Hepatocyte (in vitro differentiated cells): ENCODE results near the gene STAM. TPM values are rescaled to one million over a fixed set of nuclear protein-coding genes. Genes with fewer than 3 reads are reported as not detected.
"Not testable (repeated sequence)": the region's sequence is repeated elsewhere in the genome, so short reads cannot be mapped to it uniquely, and the experiment has no call there.

Experiments used
- DNase-seq: peaks from one replicate; pipeline ENCODE4 v3.0.0-alpha.2; 2016; ENCODE audit warnings: low spot score
- H2AFZ ChIP-seq: fragments of 200-600 bp; sonication (generic); 2 replicates; pipeline ENCODE4 v1.6.0; 2016; ENCODE audit warnings: antibody characterized with exemption, mild to moderate bottlenecking
- H3K27ac ChIP-seq: fragments of 200-600 bp; sonication (generic); 2 replicates; pipeline ENCODE4 v1.5.1; 2016; ENCODE audit warnings: mild to moderate bottlenecking
- H3K27me3 ChIP-seq: fragments of 200-600 bp; sonication (generic); 2 replicates; pipeline ENCODE4 v1.6.1; 2016
- H3K36me3 ChIP-seq: fragments of 200-600 bp; sonication (generic); replicated peaks from 2 replicates; pipeline ENCODE4 v1.5.1; 2016; ENCODE audit warnings: low read depth; ENCODE audit not compliant: insufficient read depth
- H3K4me1 ChIP-seq: fragments of 200-600 bp; sonication (generic); 2 replicates; pipeline ENCODE4 v1.5.1; 2016; ENCODE audit warnings: mild to moderate bottlenecking, moderate library complexity; ENCODE audit not compliant: insufficient read depth
- H3K4me2 ChIP-seq: fragments of 200-600 bp; sonication (generic); 2 replicates; pipeline ENCODE4 v1.6.0; 2016
- H3K4me3 ChIP-seq: fragments of 200-600 bp; sonication (generic); 2 replicates; pipeline ENCODE4 v1.5.1; 2016; ENCODE audit warnings: mild to moderate bottlenecking
- H3K79me2 ChIP-seq: fragments of 200-600 bp; sonication (generic); 2 replicates; pipeline ENCODE4 v1.6.0; 2017; ENCODE audit warnings: mild to moderate bottlenecking
- H3K9me2 ChIP-seq: fragments of 200-600 bp; sonication (generic); replicated peaks from 2 replicates; pipeline ENCODE4 v1.6.0; 2017; ENCODE audit warnings: mild to moderate bottlenecking; ENCODE audit not compliant: insufficient read depth
- H3K9me3 ChIP-seq: fragments of 200-600 bp; sonication (generic); 2 replicates; pipeline ENCODE4 v1.5.1; 2016; ENCODE audit warnings: low read depth, mild to moderate bottlenecking
- H4K20me1 ChIP-seq: fragments of 200-600 bp; sonication (generic); 2 replicates; pipeline ENCODE4 v1.6.0; 2016; ENCODE audit warnings: mild to moderate bottlenecking; ENCODE audit not compliant: insufficient read depth, poor library complexity, severe bottlenecking
- EZH2 ChIP-seq: fragments of 200-600 bp; sonication (generic); IDR thresholded peaks from 2 replicates; pipeline ENCODE4 v1.6.1; 2016; ENCODE audit warnings: antibody characterized with exemption, mild to moderate bottlenecking, borderline replicate concordance
- EZH2phosphoT487 ChIP-seq: fragments of 200-600 bp; sonication (generic); IDR thresholded peaks from one replicate; pipeline ENCODE4 v1.6.1; 2018; ENCODE audit warnings: antibody characterized with exemption, mild to moderate bottlenecking, low read depth, moderate library complexity; ENCODE audit not compliant: unreplicated experiment, severe bottlenecking
- WGBS: methylation state at CpG from one replicate; pipeline ENCODE4 v1.1.6; 2016; ENCODE audit warnings: low lambda C conversion rate; ENCODE audit errors: missing lambda C conversion rate; 5-methylcytosine and 5-hydroxymethylcytosine counted together
- polyA plus RNA-seq: library from polyadenylated mRNA; unstranded; fragments of >200 nt; fragmentation: Nextera tagmentation; extraction: Ambion mirVana; gene quantifications from 2 replicates; pipeline ENCODE4 v1.2.1, GENCODE V29; 2016
- total RNA-seq: library from RNA; depleted of rRNA; stranded (reverse); fragments of >200 nt; gene quantifications from 2 replicates; pipeline ENCODE4 v1.2.3, GENCODE V29; 2014
- TF ChIP-seq, protein P1 (sequence below): fragments of 200-600 bp; sonication (generic); IDR thresholded peaks from 2 replicates; pipeline ENCODE4 v1.5.1; 2016; ENCODE audit warnings: antibody characterized with exemption, mild to moderate bottlenecking; ENCODE audit not compliant: poor library complexity

The STAM gene
- total and polyA plus RNA-seq, 2 experiments from 2014 or later: 20.6 to 29.9 TPM

DNA sequence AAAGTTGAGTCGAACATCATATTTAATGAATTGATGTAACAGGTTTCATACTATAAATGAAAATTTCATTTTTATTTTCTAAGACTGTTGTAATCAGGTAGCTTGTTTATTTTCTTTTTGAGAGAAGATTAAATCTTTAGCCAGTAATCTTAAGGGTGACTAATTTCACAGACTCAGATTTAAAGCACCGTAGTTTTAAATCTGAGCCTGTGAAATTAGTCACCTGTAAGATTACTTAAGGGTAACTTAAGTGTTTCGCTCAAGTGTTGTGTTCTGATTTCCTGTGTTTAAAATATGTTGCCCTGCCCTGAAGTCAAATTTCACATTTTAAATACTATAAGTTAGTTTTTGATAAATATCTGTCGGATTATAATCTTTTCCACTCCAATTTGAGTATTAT, 72.2 kb downstream of the STAM start:
- WGBS: 92% methylated on average over 4 of the region's 4 CpGs
- H3K4me2 ChIP-seq: no peak overlapping the region
- H2AFZ ChIP-seq: no peak overlapping the region
- no peaks in the 10 kb centered on the region for H3K36me3 ChIP-seq
- H3K9me3 ChIP-seq: no peaks in the 10 kb centered on the region
- no peak overlapping the region for H3K27ac ChIP-seq
- no peak for DNase-seq
- H3K79me2 ChIP-seq: no peaks in the 10 kb centered on the region
- H3K4me3 ChIP-seq: no peak overlapping the region
- no peaks in the 10 kb centered on the region for H3K9me2 ChIP-seq
- H3K27me3 ChIP-seq: no peaks in the 10 kb centered on the region
- no peak for TF ChIP-seq EZH2
- TF ChIP-seq EZH2phosphoT487: no peak
- TF ChIP-seq, protein P1, sequence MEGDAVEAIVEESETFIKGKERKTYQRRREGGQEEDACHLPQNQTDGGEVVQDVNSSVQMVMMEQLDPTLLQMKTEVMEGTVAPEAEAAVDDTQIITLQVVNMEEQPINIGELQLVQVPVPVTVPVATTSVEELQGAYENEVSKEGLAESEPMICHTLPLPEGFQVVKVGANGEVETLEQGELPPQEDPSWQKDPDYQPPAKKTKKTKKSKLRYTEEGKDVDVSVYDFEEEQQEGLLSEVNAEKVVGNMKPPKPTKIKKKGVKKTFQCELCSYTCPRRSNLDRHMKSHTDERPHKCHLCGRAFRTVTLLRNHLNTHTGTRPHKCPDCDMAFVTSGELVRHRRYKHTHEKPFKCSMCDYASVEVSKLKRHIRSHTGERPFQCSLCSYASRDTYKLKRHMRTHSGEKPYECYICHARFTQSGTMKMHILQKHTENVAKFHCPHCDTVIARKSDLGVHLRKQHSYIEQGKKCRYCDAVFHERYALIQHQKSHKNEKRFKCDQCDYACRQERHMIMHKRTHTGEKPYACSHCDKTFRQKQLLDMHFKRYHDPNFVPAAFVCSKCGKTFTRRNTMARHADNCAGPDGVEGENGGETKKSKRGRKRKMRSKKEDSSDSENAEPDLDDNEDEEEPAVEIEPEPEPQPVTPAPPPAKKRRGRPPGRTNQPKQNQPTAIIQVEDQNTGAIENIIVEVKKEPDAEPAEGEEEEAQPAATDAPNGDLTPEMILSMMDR: no peak
- no peaks in the 10 kb centered on the region for H3K4me1 ChIP-seq
- no peaks in the 10 kb centered on the region for H4K20me1 ChIP-seq

DNA sequence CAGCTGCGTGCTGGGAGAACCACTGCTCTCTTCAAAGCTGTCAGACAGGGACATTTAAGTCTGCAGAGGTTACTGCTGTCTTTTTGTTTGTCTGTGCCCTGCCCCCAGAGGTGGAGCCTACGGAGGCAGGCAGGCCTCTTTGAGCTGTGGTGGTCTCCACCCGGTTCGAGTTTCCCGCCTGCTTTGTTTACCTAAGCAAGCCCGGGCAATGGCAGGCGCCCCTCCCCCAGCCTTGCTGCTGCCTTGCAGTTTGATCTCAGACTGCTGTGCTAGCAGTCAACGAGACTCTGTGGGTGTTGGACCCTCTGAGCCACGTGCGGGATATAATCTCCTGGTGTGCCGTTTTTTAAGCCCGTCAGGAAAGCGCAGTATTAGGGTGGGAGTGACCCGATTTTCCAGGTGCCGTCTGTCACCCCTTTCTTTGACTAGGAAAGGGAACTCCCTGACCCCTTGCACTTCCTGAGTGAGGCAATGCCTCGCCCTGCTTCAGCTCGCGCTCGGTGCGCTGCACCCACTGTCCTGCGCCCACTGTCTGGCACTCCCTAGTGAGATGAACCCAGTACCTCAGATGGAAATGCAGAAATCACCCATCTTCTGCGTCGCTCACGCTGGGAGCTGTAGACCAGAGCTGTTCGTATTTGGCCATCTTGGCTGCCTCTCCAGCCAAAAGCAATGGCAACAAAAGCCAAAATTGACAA, 78.5 kb downstream of the STAM start:
- 94% methylated on average over 24 of the region's 25 CpGs for WGBS
- H3K27me3 ChIP-seq, H3K4me1 ChIP-seq, H3K36me3 ChIP-seq, H3K4me2 ChIP-seq, H3K27ac ChIP-seq, H3K4me3 ChIP-seq, H3K9me2 ChIP-seq, H3K9me3 ChIP-seq, DNase-seq, H3K79me2 ChIP-seq, H4K20me1 ChIP-seq, H2AFZ ChIP-seq: not testable (repeated sequence)

DNA sequence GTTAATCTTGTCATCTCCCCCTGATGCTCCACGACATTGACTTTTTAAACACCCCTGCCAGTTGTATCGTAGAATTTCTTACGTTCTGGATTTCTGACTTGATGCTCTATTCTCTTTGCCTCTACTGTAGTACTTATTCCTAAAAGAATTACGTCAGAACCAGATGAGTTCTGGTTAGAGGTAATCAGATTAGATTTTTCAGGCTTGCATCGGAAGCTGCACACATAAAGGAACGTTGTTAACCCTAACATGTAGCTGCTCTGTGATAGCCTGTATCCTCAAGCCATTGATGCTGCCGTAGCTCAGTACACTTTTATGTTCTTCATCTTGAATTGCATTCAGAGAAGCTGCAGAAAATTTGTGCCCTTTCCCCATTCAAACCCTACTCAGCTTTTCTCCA, 81.8 kb downstream of the STAM start:
- Histone ChIP-seq H3K27me3 (no peaks in the 10 kb centered on the region), H3K9me2 (no peaks in the 10 kb centered on the region), H4K20me1 (no peaks in the 10 kb centered on the region), H3K4me2 (no peak overlapping the region), H3K4me1 (no peaks in the 10 kb centered on the region), H3K9me3 (no peaks in the 10 kb centered on the region), H3K4me3 (no peak overlapping the region), H3K36me3 (no peaks in the 10 kb centered on the region), H3K27ac (no peak overlapping the region), H2AFZ (no peak overlapping the region), H3K79me2 (no peaks in the 10 kb centered on the region)
- no peak for DNase-seq
- 86% methylated on average over 7 of the region's 7 CpGs for WGBS
- no peak for TF ChIP-seq EZH2phosphoT487
- no peak for TF ChIP-seq EZH2
- TF ChIP-seq, protein P1: no peak

DNA sequence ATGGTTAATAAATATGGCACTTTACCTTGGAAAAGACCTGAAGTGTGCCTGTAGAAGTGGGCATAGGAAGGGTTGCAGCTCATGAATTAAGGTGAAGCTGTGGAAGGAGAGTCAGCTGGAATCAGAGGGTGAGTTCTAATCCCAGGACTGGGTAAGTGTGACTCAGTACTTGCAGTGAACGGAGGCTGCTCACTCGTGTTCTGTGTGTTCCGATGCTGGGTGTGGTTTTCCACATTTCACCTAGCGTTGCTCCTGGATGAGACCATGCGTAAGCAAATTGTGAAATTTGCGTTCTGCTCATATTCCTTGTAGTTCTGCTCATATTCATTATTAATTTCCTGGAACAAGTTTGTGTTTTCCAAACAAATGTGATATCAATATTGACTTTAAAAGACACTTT, 85.7 kb downstream of the STAM start:
- H3K9me3 ChIP-seq: no peaks in the 10 kb centered on the region
- H4K20me1 ChIP-seq: no peaks in the 10 kb centered on the region
- DNase-seq: no peak
- H3K9me2 ChIP-seq: no peaks in the 10 kb centered on the region
- no peaks in the 10 kb centered on the region for H3K36me3 ChIP-seq
- H3K27ac ChIP-seq: no peak overlapping the region
- H3K4me1 ChIP-seq: no peaks in the 10 kb centered on the region
- TF ChIP-seq EZH2 (no peak), EZH2phosphoT487 (no peak)
- TF ChIP-seq, protein P1: no peak
- H3K79me2 ChIP-seq: no peaks in the 10 kb centered on the region
- 91% methylated on average over 6 of the region's 6 CpGs for WGBS
- no peaks in the 10 kb centered on the region for H3K27me3 ChIP-seq
- no peak overlapping the region for H2AFZ ChIP-seq
- H3K4me2 ChIP-seq: no peak overlapping the region
- no peak overlapping the region for H3K4me3 ChIP-seq
